ENCODE results near the gene MPC1.
"Not testable (repeated sequence)": the region's sequence is repeated elsewhere in the genome, so short reads cannot be mapped to it uniquely, and the experiment has no call there.

Gene MPC1

DNA sequence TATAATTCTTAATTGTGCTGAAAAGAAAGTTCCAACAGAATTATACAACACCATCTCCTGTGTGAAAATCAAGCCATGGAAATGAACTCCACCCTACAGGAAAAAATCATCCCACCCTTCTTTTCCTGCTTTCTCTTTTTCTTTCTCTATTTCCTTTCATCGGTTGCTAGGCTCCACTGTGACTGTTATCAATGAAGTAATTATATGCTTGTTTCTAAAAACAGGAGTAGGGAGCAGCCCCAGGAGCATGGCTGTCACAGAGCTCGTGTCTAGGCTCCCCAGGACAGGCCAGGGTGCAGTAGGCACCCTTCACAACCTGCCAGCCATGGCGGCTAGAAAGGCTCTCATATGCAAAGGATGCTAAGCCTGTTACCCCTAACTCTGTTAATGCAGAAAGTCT, 13.0 kb downstream of the MPC1 start:
- POLR2A ChIA-PET, result no interaction called here
- TF ChIP-seq ZNF384 (IDR thresholded peaks at IDR 0.05) (no peak), L3MBTL2 (conservative IDR thresholded peaks at IDR 0.05) (no peak), SP1 (IDR thresholded peaks at IDR 0.05) (no peak), TARDBP (IDR thresholded peaks at IDR 0.05) (no peak), NFRKB (IDR thresholded peaks at IDR 0.05) (no peak), CTBP1 (IDR thresholded peaks at IDR 0.05; ENCODE audit: borderline replicate concordance) (no peak), PKNOX1 (IDR thresholded peaks at IDR 0.05) (no peak), BHLHE40 (IDR thresholded peaks at IDR 0.05; ENCODE audit: borderline replicate concordance) (no peak), LEF1 (IDR thresholded peaks at IDR 0.05; ENCODE audit: borderline replicate concordance) (no peak)
- CTCF ChIA-PET, result no interaction called here
- DNase-seq (ENCODE audit: extremely low spot score), result no peak

GRCh38 chr6:166366921-166367320, 15.8 kb downstream of the MPC1 start:
- DNase-seq (ENCODE audit: extremely low spot score), result no peak
- ChIA-PET POLR2A (no interaction called here), CTCF (interaction anchor here (0.7 kb wide), 2 partner anchors 9 to 15 kb away, joined by 3 to 5 read pairs; no protein-coding TSS in a partner anchor)
- TF ChIP-seq FOXM1 (IDR thresholded peaks at IDR 0.05; ENCODE audit: borderline replicate concordance) (no peak), HDGF (IDR thresholded peaks at IDR 0.05; ENCODE audit: borderline replicate concordance) (no peak), PKNOX1 (IDR thresholded peaks at IDR 0.05) (no peak), ELF4 (IDR thresholded peaks at IDR 0.05) (no peak), LEF1 (IDR thresholded peaks at IDR 0.05; ENCODE audit: borderline replicate concordance) (no peak), BHLHE40 (IDR thresholded peaks at IDR 0.05; ENCODE audit: borderline replicate concordance) (no peak), ARNT (IDR thresholded peaks at IDR 0.05) (no peak), SP1 (IDR thresholded peaks at IDR 0.05) (no peak), CTBP1 (IDR thresholded peaks at IDR 0.05; ENCODE audit: borderline replicate concordance) (no peak), NFRKB (IDR thresholded peaks at IDR 0.05) (no peak), L3MBTL2 (conservative IDR thresholded peaks at IDR 0.05) (no peak), SUZ12 (IDR thresholded peaks at IDR 0.05) (no peak), FOXA1 (IDR thresholded peaks at IDR 0.05) (no peak), ZNF384 (IDR thresholded peaks at IDR 0.05) (no peak), FOXK2 (IDR thresholded peaks at IDR 0.05) (no peak), TARDBP (IDR thresholded peaks at IDR 0.05) (no peak)

- ChIA-PET CTCF (no interaction called here), POLR2A (no interaction called here)
- TF ChIP-seq PKNOX1 (IDR thresholded peaks at IDR 0.05) (no peak), SP1 (IDR thresholded peaks at IDR 0.05) (no peak), NFRKB (IDR thresholded peaks at IDR 0.05) (no peak), TARDBP (IDR thresholded peaks at IDR 0.05) (no peak), ARNT (IDR thresholded peaks at IDR 0.05) (no peak), SUZ12 (IDR thresholded peaks at IDR 0.05) (no peak), FOXK2 (IDR thresholded peaks at IDR 0.05) (no peak), BHLHE40 (IDR thresholded peaks at IDR 0.05; ENCODE audit: borderline replicate concordance) (no peak), L3MBTL2 (conservative IDR thresholded peaks at IDR 0.05) (no peak), LEF1 (IDR thresholded peaks at IDR 0.05; ENCODE audit: borderline replicate concordance) (no peak), ZNF384 (IDR thresholded peaks at IDR 0.05) (no peak), HDGF (IDR thresholded peaks at IDR 0.05; ENCODE audit: borderline replicate concordance) (no peak), FOXA1 (IDR thresholded peaks at IDR 0.05) (no peak), ELF4 (IDR thresholded peaks at IDR 0.05) (no peak), FOXM1 (IDR thresholded peaks at IDR 0.05; ENCODE audit: borderline replicate concordance) (no peak), CTBP1 (IDR thresholded peaks at IDR 0.05; ENCODE audit: borderline replicate concordance) (no peak)
- no peak for DNase-seq (ENCODE audit: extremely low spot score)
Observed at GRCh38 chr6:166365806-166366205, 16.9 kb downstream of the MPC1 start.

DNA sequence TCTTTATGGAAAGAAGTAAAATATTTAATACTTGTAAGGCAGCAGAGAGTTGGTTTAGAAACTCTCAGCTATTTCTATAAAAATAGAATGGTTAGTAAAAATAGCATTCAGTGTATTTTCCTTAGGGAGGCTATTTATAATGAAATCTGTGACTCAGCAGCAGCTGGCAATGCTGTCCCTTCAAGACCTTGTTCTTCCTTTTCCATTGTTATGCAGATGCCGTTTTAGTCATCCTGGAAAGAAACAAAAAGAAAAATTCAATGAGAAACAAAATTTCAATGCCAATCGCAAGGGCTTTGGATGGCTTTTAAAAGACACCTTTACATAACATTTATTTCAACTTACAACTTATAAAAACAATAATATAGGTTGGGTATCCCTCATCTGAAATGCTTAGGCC, 17.5 kb downstream of the MPC1 start:
- CTCF ChIA-PET, result interaction anchor here (0.8 kb wide), 1 partner anchor 16 kb away, joined by 4 read pairs; no protein-coding TSS in a partner anchor
- POLR2A ChIA-PET, result interaction anchor here (2.2 kb wide), 1 partner anchor 22 kb away, joined by 5 read pairs; no protein-coding TSS in a partner anchor
- TF ChIP-seq ARNT (IDR thresholded peaks at IDR 0.05) (no peak), SP1 (IDR thresholded peaks at IDR 0.05) (no peak), NFRKB (IDR thresholded peaks at IDR 0.05) (no peak), HDGF (IDR thresholded peaks at IDR 0.05; ENCODE audit: borderline replicate concordance) (no peak), ZNF384 (IDR thresholded peaks at IDR 0.05) (no peak), PKNOX1 (IDR thresholded peaks at IDR 0.05) (no peak), BHLHE40 (IDR thresholded peaks at IDR 0.05; ENCODE audit: borderline replicate concordance) (no peak), FOXK2 (IDR thresholded peaks at IDR 0.05) (no peak), LEF1 (IDR thresholded peaks at IDR 0.05; ENCODE audit: borderline replicate concordance) (no peak), FOXM1 (IDR thresholded peaks at IDR 0.05; ENCODE audit: borderline replicate concordance) (no peak), ELF4 (IDR thresholded peaks at IDR 0.05) (no peak), TARDBP (IDR thresholded peaks at IDR 0.05) (no peak), SUZ12 (IDR thresholded peaks at IDR 0.05) (no peak), FOXA1 (IDR thresholded peaks at IDR 0.05) (no peak)
- DNase-seq (ENCODE audit: extremely low spot score), result no peak

- no peak for DNase-seq (ENCODE audit: extremely low spot score)
- CTCF ChIA-PET, result no interaction called here
- POLR2A ChIA-PET, result interaction anchor here (2.2 kb wide), 1 partner anchor 21 kb away, joined by 5 read pairs; no protein-coding TSS in a partner anchor
- TF ChIP-seq SUZ12 (IDR thresholded peaks at IDR 0.05), result no peak
- no peak for TF ChIP-seq NFRKB (IDR thresholded peaks at IDR 0.05)
- TF ChIP-seq CTBP1 (IDR thresholded peaks at IDR 0.05; ENCODE audit: borderline replicate concordance), result no peak
- no peak for TF ChIP-seq TARDBP (IDR thresholded peaks at IDR 0.05)
- TF ChIP-seq ZNF384 (IDR thresholded peaks at IDR 0.05), result no peak
- no peak for TF ChIP-seq L3MBTL2 (conservative IDR thresholded peaks at IDR 0.05)
- no peak for TF ChIP-seq LEF1 (IDR thresholded peaks at IDR 0.05; ENCODE audit: borderline replicate concordance)
- no peak for TF ChIP-seq FOXM1 (IDR thresholded peaks at IDR 0.05; ENCODE audit: borderline replicate concordance)
- TF ChIP-seq FOXA1 (IDR thresholded peaks at IDR 0.05), result no peak
- no peak for TF ChIP-seq FOXK2 (IDR thresholded peaks at IDR 0.05)
- no peak for TF ChIP-seq ARNT (IDR thresholded peaks at IDR 0.05)
Observed at GRCh38 chr6:166364456-166364855, 18.3 kb downstream of the MPC1 start.

- POLR2A ChIA-PET, CTCF ChIA-PET: not testable (repeated sequence)
Observed at GRCh38 chr6:166362427-166362826, 20.3 kb downstream of the MPC1 start.

More at GRCh38 chr6:166362427-166362826, 20.3 kb downstream of the MPC1 start:
- DNase-seq (ENCODE audit: extremely low spot score), result not testable (repeated sequence)
